CD8-positive, alpha-beta memory T cell (primary cell): Measurements from ENCODE around the gene IL18R1. TPM values are rescaled to one million over a fixed set of nuclear protein-coding genes. Genes with fewer than 3 reads are reported as not detected.

Experiments
- CTCF ChIA-PET: fragments of 350-600 bp; sonication (Branson Sonifier 250); formaldehyde crosslinking; loops from one replicate; lab custom pipeline; 2021; ENCODE audit warnings: antibody characterized with exemption; lab: Charles Lee
- POLR2A ChIA-PET: fragments of 350-600 bp; sonication (Branson Sonifier 250); formaldehyde crosslinking; loops from one replicate; lab custom pipeline; 2021; ENCODE audit warnings: antibody characterized with exemption; lab: Charles Lee
- DNase-seq, 5 donors: peaks; one replicate each; pipeline versions ENCODE4 v3.0.0 to v3.0.0-alpha.2; 2020 to 2022; ENCODE audit warnings: mixed read lengths in 1 of 5
- H3K27ac ChIP-seq: one replicate; pipeline ENCODE4 v1.7.0; 2013; ENCODE audit warnings: low read depth, mild to moderate bottlenecking, low read length, moderate library complexity
- H3K27me3 ChIP-seq: 2 replicates; pipeline ENCODE4 v1.7.0; 2013; ENCODE audit warnings: low read length, mild to moderate bottlenecking; ENCODE audit not compliant: insufficient read depth, poor library complexity, severe bottlenecking
- H3K36me3 ChIP-seq: 2 replicates; pipeline ENCODE4 v1.7.0; 2013; ENCODE audit warnings: mild to moderate bottlenecking, low read length, moderate library complexity; ENCODE audit not compliant: insufficient read depth
- H3K4me1 ChIP-seq: 2 replicates; pipeline ENCODE4 v1.7.0; 2013; ENCODE audit warnings: mild to moderate bottlenecking, low read length, moderate library complexity; ENCODE audit not compliant: insufficient read depth
- H3K4me3 ChIP-seq: 2 replicates; pipeline ENCODE4 v1.7.0; 2013; ENCODE audit warnings: mild to moderate bottlenecking, low read length
- H3K9me3 ChIP-seq: 2 replicates; pipeline ENCODE4 v1.7.0; 2013; ENCODE audit warnings: mild to moderate bottlenecking, low read length
- H3K27ac Mint-ChIP-seq, 8 donors: one replicate each; pipeline ENCODE4 v1.8.0; 2020 to 2021; ENCODE audit warnings: mixed read lengths in 8 of 8, mild to moderate bottlenecking in 6 of 8, inconsistent platforms in 3 of 8, moderate library complexity in 3 of 8
- H3K27me3 Mint-ChIP-seq, 2 donors: one replicate each; pipeline ENCODE4 v1.8.0; 2020 to 2021; ENCODE audit warnings: mixed read lengths in 2 of 2, mild to moderate bottlenecking in 1 of 2, moderate library complexity in 1 of 2
- H3K36me3 Mint-ChIP-seq, 3 donors: one replicate each; pipeline ENCODE4 v1.8.0; 2020 to 2021; ENCODE audit warnings: mixed read lengths in 3 of 3, inconsistent platforms in 1 of 3, mild to moderate bottlenecking in 1 of 3
- H3K4me1 Mint-ChIP-seq, 3 donors: one replicate each; pipeline ENCODE4 v1.8.0; 2020 to 2021; ENCODE audit warnings: mixed read lengths in 3 of 3, inconsistent platforms in 1 of 3, mild to moderate bottlenecking in 1 of 3
- H3K4me3 Mint-ChIP-seq, 7 donors: one replicate each; pipeline ENCODE4 v1.8.0; 2020 to 2021; ENCODE audit warnings: mixed read lengths in 7 of 7, mild to moderate bottlenecking in 6 of 7, moderate library complexity in 4 of 7, inconsistent platforms in 2 of 7
- H3K9me3 Mint-ChIP-seq, 5 donors: one replicate each; pipeline ENCODE4 v1.8.0; 2020 to 2022; ENCODE audit warnings: mixed read lengths in 5 of 5, mild to moderate bottlenecking in 3 of 5, moderate library complexity in 2 of 5, inconsistent platforms in 1 of 5
- polyA plus RNA-seq: library from polyadenylated mRNA; unstranded; fragments of 300-500 nt; fragmentation: Illumina TruSeq; gene quantifications from one replicate; pipeline ENCODE4 v1.2.3, GENCODE V29; 2021
- total RNA-seq, 2 experiments: library from RNA; stranded (reverse); gene quantifications; one replicate each; pipeline ENCODE4 v1.2.3, GENCODE V29; 2021

Gene IL18R1
- total and polyA plus RNA-seq, 3 experiments from 2014 or later = 17.6 to 20.6 (median 17.9) TPM

GRCh38 chr2:102427249-102427648 lies 71.7 kb downstream of the IL18R1 start:
- Mint-ChIP-seq H3K27me3 (no peaks in the 10 kb centered on the region), H3K4me1 (peaks cover 56 to 93% (median 73%) of the 10 kb centered on the region in 3 donors), H3K36me3 (peaks cover 0 to 13% (median 2%) of the 10 kb centered on the region in 3 donors), H3K9me3 (no peaks in the 10 kb centered on the region), H3K27ac (peak overlapping the region in 6 of 8 donors; percentile 14 to 95 (median 74)), H3K4me3 (peak overlapping the region; percentile 13 to 80 (median 71))
- POLR2A ChIA-PET = no interaction called here
- Histone ChIP-seq H3K36me3 (no peaks in the 10 kb centered on the region), H3K4me3 (no peak overlapping the region), H3K27me3 (no peaks in the 10 kb centered on the region), H3K4me1 (peaks cover 4% of the 10 kb centered on the region), H3K9me3 (no peaks in the 10 kb centered on the region), H3K27ac (no peak overlapping the region)
- no peak for DNase-seq
- CTCF ChIA-PET = interaction anchor here (0.8 kb wide), 1 partner anchor 175 kb away, joined by 4 read pairs; no protein-coding TSS in a partner anchor

GRCh38 chr2:102428573-102428972 lies 73.0 kb downstream of the IL18R1 start:
- H3K36me3 ChIP-seq = no peaks in the 10 kb centered on the region
- CTCF ChIA-PET = interaction anchor here (1.4 kb wide), 1 partner anchor 45 kb away, joined by 3 read pairs; the partner anchor contains the start of gene SLC9A4

GRCh38 chr2:102432386-102432785 lies 76.8 kb downstream of the IL18R1 start:
- no peaks in the 10 kb centered on the region for H3K9me3 ChIP-seq
- H3K27me3 ChIP-seq = no peaks in the 10 kb centered on the region
- H3K9me3 Mint-ChIP-seq = no peaks in the 10 kb centered on the region
- no peaks in the 10 kb centered on the region for H3K27me3 Mint-ChIP-seq
- peaks cover 0 to 11% (median 2%) of the 10 kb centered on the region in 3 donors for H3K36me3 Mint-ChIP-seq
- CTCF ChIA-PET = no interaction called here
- H3K4me3 Mint-ChIP-seq = peak overlapping the region in 3 of 7 donors; percentile 23 to 63 (median 34)
- H3K4me3 ChIP-seq = no peak overlapping the region
- peaks cover 49 to 80% (median 61%) of the 10 kb centered on the region in 3 donors for H3K4me1 Mint-ChIP-seq
- H3K4me1 ChIP-seq = peaks cover 11% of the 10 kb centered on the region
- no peak for DNase-seq
- H3K27ac ChIP-seq = no peak overlapping the region
- H3K36me3 ChIP-seq = no peaks in the 10 kb centered on the region
- POLR2A ChIA-PET = no interaction called here
- H3K27ac Mint-ChIP-seq = peak overlapping the region in 7 of 8 donors; percentile 5 to 85 (median 49)

More at GRCh38 chr2:102428573-102428972, 73.0 kb downstream of the IL18R1 start:
- H3K4me3 Mint-ChIP-seq = peak overlapping the region; percentile 19 to 80 (median 71)
- H3K4me1 ChIP-seq = peaks cover 4% of the 10 kb centered on the region
- no peaks in the 10 kb centered on the region for H3K27me3 Mint-ChIP-seq
- no peaks in the 10 kb centered on the region for H3K9me3 ChIP-seq
- POLR2A ChIA-PET = no interaction called here
- no peak for DNase-seq
- H3K4me1 Mint-ChIP-seq = peaks cover 51 to 85% (median 63%) of the 10 kb centered on the region in 3 donors
- H3K4me3 ChIP-seq = no peak overlapping the region
- H3K27ac Mint-ChIP-seq = peak overlapping the region in 6 of 8 donors; percentile 14 to 95 (median 58)
- no peak overlapping the region for H3K27ac ChIP-seq
- H3K27me3 ChIP-seq = no peaks in the 10 kb centered on the region
- no peaks in the 10 kb centered on the region for H3K9me3 Mint-ChIP-seq
- peaks cover 0 to 8% (median 2%) of the 10 kb centered on the region in 3 donors for H3K36me3 Mint-ChIP-seq

- Histone ChIP-seq H3K4me3 (no peak overlapping the region), H3K4me1 (peaks cover 11% of the 10 kb centered on the region), H3K36me3 (no peaks in the 10 kb centered on the region), H3K27me3 (no peaks in the 10 kb centered on the region), H3K27ac (no peak overlapping the region), H3K9me3 (no peaks in the 10 kb centered on the region)
- H3K9me3 Mint-ChIP-seq = no peaks in the 10 kb centered on the region
- DNase-seq = no peak
- no peak overlapping the region for H3K4me3 Mint-ChIP-seq
- no peaks in the 10 kb centered on the region for H3K27me3 Mint-ChIP-seq
- POLR2A ChIA-PET = no interaction called here
- peaks cover 0 to 7% (median 2%) of the 10 kb centered on the region in 3 donors for H3K36me3 Mint-ChIP-seq
- H3K4me1 Mint-ChIP-seq = peaks cover 45 to 63% (median 52%) of the 10 kb centered on the region in 3 donors
- peak overlapping the region in 1 of 8 donors; percentile 14 for H3K27ac Mint-ChIP-seq
- CTCF ChIA-PET = interaction anchor here (1.5 to 1.6 kb wide), 2 partner anchors 9 to 14 kb away, joined by 5 to 6 read pairs; no protein-coding TSS in a partner anchor
Observed at GRCh38 chr2:102433973-102434654, 78.5 kb downstream of the IL18R1 start.

- Mint-ChIP-seq H3K36me3 (peaks cover 0 to 7% (median 2%) of the 10 kb centered on the region in 3 donors), H3K4me1 (peaks cover 40 to 56% (median 45%) of the 10 kb centered on the region in 3 donors), H3K27me3 (no peaks in the 10 kb centered on the region), H3K9me3 (no peaks in the 10 kb centered on the region), H3K27ac (peak overlapping the region in 6 of 8 donors; percentile 7 to 72 (median 32)), H3K4me3 (peak overlapping the region in 3 of 7 donors; percentile 9 to 14 (median 9))
- no peaks in the 10 kb centered on the region for H3K36me3 ChIP-seq
- no peaks in the 10 kb centered on the region for H3K27me3 ChIP-seq
- no peaks in the 10 kb centered on the region for H3K9me3 ChIP-seq
- ChIA-PET CTCF (interaction anchor here (0.7 to 1.6 kb wide), 2 partner anchors 15 to 194 kb away, joined by 3 to 5 read pairs; no protein-coding TSS in a partner anchor), POLR2A (no interaction called here)
- H3K4me1 ChIP-seq = peaks cover 11% of the 10 kb centered on the region
- no peak overlapping the region for H3K27ac ChIP-seq
- DNase-seq = no peak
- no peak overlapping the region for H3K4me3 ChIP-seq
Observed at GRCh38 chr2:102434655-102435381, 79.2 kb downstream of the IL18R1 start.

GRCh38 chr2:102435741-102436140 lies 80.1 kb downstream of the IL18R1 start:
- Mint-ChIP-seq H3K27me3 (no peaks in the 10 kb centered on the region), H3K27ac (peak overlapping the region in 6 of 8 donors; percentile 21 to 88 (median 62)), H3K9me3 (no peaks in the 10 kb centered on the region), H3K4me3 (peak overlapping the region in 4 of 7 donors; percentile 6 to 72 (median 36)), H3K4me1 (peaks cover 33 to 47% (median 38%) of the 10 kb centered on the region in 3 donors), H3K36me3 (peaks cover 0 to 7% (median 0%) of the 10 kb centered on the region in 3 donors)
- POLR2A ChIA-PET = no interaction called here
- H3K4me3 ChIP-seq = no peak overlapping the region
- CTCF ChIA-PET = interaction anchor here (0.7 kb wide), 1 partner anchor 195 kb away, joined by 3 read pairs; no protein-coding TSS in a partner anchor
- H3K9me3 ChIP-seq = no peaks in the 10 kb centered on the region
- H3K27me3 ChIP-seq = no peaks in the 10 kb centered on the region
- no peaks in the 10 kb centered on the region for H3K36me3 ChIP-seq
- H3K27ac ChIP-seq = no peak overlapping the region
- no peak for DNase-seq
- peaks cover 11% of the 10 kb centered on the region for H3K4me1 ChIP-seq

- Mint-ChIP-seq H3K4me1 (peaks cover 27 to 41% (median 35%) of the 10 kb centered on the region in 3 donors), H3K27me3 (no peaks in the 10 kb centered on the region), H3K9me3 (no peaks in the 10 kb centered on the region), H3K4me3 (peak overlapping the region in 5 of 7 donors; percentile 6 to 44 (median 29)), H3K27ac (peak overlapping the region in 6 of 8 donors; percentile 39 to 88 (median 62)), H3K36me3 (peaks cover 0 to 7% (median 0%) of the 10 kb centered on the region in 3 donors)
- POLR2A ChIA-PET = no interaction called here
- Histone ChIP-seq H3K4me3 (no peak overlapping the region), H3K9me3 (no peaks in the 10 kb centered on the region), H3K4me1 (peaks cover 11% of the 10 kb centered on the region), H3K27ac (no peak overlapping the region), H3K27me3 (no peaks in the 10 kb centered on the region), H3K36me3 (no peaks in the 10 kb centered on the region)
- CTCF ChIA-PET = interaction anchor here (1.4 kb wide), 1 partner anchor 196 kb away, joined by 6 read pairs; no protein-coding TSS in a partner anchor
- peak in 1 of 5 donors; percentile 21 for DNase-seq
Observed at GRCh38 chr2:102436323-102436722, 80.7 kb downstream of the IL18R1 start.
